Large intestine (tissue), 3 donors: Measurements from ENCODE around the gene TNRC6C. TPM values are rescaled to one million over a fixed set of nuclear protein-coding genes. Genes with fewer than 3 reads are reported as not detected.
A peak's percentile ranks its signal among the peaks of the same experiment; 100 is the strongest.

Experiments used
- DNase-seq, 2 donors: peaks; one replicate each; pipeline versions ENCODE4 v3.0.0 to v3.0.0-alpha.2; 2013
- H3K27ac ChIP-seq: one replicate; pipeline ENCODE4 v1.5.1; 2013; ENCODE audit warnings: low read length
- H3K27me3 ChIP-seq: 2 replicates; pipeline ENCODE4 v1.6.1; 2013; ENCODE audit warnings: low read length; ENCODE audit not compliant: control insufficient read depth, insufficient read depth
- H3K36me3 ChIP-seq: 2 replicates; pipeline ENCODE4 v1.6.1; 2013; ENCODE audit warnings: low read length; ENCODE audit not compliant: control insufficient read depth, insufficient read depth
- H3K4me1 ChIP-seq: one replicate; pipeline ENCODE4 v1.6.1; 2013; ENCODE audit warnings: low read length; ENCODE audit not compliant: control insufficient read depth, insufficient read depth
- H3K4me3 ChIP-seq: one replicate; pipeline ENCODE4 v1.5.1; 2013; ENCODE audit warnings: low read length
- H3K9me3 ChIP-seq: one replicate; pipeline ENCODE4 v1.6.1; 2013; ENCODE audit warnings: mild to moderate bottlenecking, low read depth, low read length, moderate library complexity; ENCODE audit not compliant: control insufficient read depth
- WGBS: methylation state at CpG from one replicate; pipeline ENCODE4 v1.1.5; 2013; ENCODE audit warnings: low lambda C conversion rate; ENCODE audit not compliant: insufficient coverage; 5-methylcytosine and 5-hydroxymethylcytosine counted together
- polyA plus RNA-seq: library from polyadenylated mRNA; unstranded; fragments of 120-200 nt; gene quantifications from one replicate; pipeline ENCODE4 v1.2.1, GENCODE V29; 2013

TNRC6C gene
- polyA plus RNA-seq, 1 donor, result 6.5 TPM

DNA sequence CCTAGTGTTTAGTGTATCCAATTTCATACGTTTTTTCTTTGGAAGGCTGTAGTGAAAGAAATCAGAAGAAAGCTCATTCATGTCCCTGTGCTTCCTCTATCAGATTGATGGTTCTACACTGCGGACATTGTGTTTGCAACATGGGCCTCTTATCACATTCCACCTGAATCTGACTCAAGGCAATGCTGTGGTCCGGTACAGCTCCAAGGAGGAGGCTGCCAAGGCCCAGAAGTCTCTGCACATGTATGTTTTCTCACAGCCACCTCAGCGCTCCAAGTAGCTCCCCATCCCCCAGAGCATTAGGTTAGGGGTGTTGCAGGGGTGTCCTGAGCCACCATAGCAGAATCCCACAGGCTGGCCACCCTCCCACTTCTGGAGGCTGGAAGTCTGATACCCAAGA, 144.8 kb downstream of the TNRC6C start:
- DNase-seq, result no peak
- Histone ChIP-seq H3K4me1 (peaks cover 3% of the 10 kb centered on the region), H3K36me3 (peaks cover 40% of the 10 kb centered on the region), H3K4me3 (no peak overlapping the region), H3K9me3 (no peaks in the 10 kb centered on the region), H3K27ac (no peak overlapping the region), H3K27me3 (no peaks in the 10 kb centered on the region)
- WGBS, result no CpG with 5 or more reads among the region's 4 CpGs

DNA sequence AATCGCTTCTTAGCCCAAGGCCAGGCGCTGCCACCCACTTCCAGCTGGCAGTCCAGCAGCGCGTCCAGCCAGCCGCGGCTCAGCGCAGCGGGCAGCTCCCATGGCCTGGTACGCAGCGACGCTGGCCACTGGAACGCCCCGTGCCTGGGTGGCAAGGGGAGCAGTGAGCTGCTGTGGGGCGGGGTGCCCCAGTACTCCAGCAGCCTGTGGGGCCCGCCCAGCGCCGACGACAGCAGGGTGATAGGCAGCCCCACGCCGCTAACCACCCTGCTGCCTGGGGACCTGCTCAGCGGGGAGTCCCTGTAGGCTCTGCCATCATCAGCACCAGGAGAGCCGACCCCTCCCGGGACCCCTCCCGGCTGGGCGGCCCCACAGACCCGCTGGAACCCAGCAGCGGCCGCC, 146.0 kb downstream of the TNRC6C start:
- peaks cover 38% of the 10 kb centered on the region for H3K36me3 ChIP-seq
- no peak for DNase-seq
- WGBS, result no CpG with 5 or more reads among the region's 28 CpGs
- no peak overlapping the region for H3K4me3 ChIP-seq
- peaks cover 3% of the 10 kb centered on the region for H3K4me1 ChIP-seq
- H3K27me3 ChIP-seq, result no peaks in the 10 kb centered on the region
- H3K27ac ChIP-seq, result no peak overlapping the region
- no peaks in the 10 kb centered on the region for H3K9me3 ChIP-seq

DNA sequence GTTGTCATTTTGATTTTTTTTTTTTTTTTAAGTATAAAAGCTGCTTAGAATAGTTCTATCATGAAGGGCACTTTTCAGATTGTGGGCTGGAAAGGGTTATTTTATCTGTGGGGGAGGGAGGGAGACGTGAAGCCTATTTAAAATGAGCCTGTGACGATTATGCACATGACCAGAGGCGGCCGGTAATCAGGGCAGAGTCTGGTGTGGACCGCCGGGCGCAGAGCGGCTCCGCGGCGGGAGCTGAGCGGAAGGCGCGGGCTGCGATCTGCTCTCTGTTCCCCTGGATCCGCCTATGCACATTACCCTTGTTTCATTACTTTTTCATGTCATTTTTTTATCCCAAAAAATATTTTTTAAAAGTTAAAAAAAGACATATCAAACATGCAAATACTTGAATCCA, 146.6 kb downstream of the TNRC6C start:
- peaks cover 39% of the 10 kb centered on the region for H3K36me3 ChIP-seq
- 20% methylated on average over 1 of the region's 16 CpGs for WGBS
- H3K9me3 ChIP-seq, result no peaks in the 10 kb centered on the region
- no peaks in the 10 kb centered on the region for H3K27me3 ChIP-seq
- H3K4me3 ChIP-seq, result no peak overlapping the region
- no peak for DNase-seq
- peaks cover 3% of the 10 kb centered on the region for H3K4me1 ChIP-seq
- H3K27ac ChIP-seq, result peak overlapping the region; percentile 30

DNA sequence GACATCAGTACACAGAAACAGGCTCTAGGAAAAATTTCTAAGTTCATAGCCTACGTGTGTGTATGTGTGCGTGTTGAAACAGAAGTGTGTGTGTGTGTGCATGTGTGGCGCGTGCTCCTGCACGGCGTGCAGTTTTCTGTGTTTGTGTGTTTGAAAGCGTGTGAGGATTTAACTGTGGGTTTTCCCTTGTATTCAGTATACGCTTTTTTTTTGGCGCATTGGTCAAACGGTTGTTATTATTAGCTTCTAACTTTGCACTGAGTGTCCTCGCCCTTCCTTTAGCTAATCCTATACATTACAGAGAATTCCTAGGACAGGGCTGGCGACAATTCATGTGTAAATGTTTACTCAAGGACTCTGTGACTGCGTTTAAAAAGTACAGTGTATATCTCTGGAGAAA, 147.0 kb downstream of the TNRC6C start:
- H3K36me3 ChIP-seq, result peaks cover 40% of the 10 kb centered on the region
- peaks cover 3% of the 10 kb centered on the region for H3K4me1 ChIP-seq
- WGBS, result 30% methylated on average over 4 of the region's 13 CpGs
- DNase-seq, result peak in 1 of 2 donors; percentile 35
- H3K4me3 ChIP-seq, result no peak overlapping the region
- no peaks in the 10 kb centered on the region for H3K9me3 ChIP-seq
- H3K27me3 ChIP-seq, result no peaks in the 10 kb centered on the region
- H3K27ac ChIP-seq, result peak overlapping the region; percentile 30

DNA sequence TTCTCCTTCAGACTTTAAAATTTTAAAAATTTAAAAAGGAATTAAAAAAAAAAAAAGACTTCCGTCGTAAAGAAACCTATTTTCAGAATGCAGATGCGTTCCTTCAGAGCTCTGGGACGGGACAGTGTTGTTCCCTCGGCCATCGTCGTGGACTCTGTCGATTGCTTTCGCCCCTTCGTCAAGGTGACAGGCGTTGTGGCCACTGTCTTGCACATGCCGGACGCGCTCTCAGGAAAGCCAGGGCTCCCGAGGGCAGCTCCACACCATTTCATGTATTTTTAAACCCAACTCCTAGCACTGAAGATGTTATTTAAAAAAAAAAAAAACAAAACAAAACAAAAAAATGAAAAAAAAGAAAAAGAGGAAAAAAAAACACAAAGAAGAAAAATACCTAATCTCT, 147.7 kb downstream of the TNRC6C start:
- 79% methylated on average over 5 of the region's 15 CpGs for WGBS
- Histone ChIP-seq H3K9me3 (no peaks in the 10 kb centered on the region), H3K27ac (no peak overlapping the region), H3K4me3 (no peak overlapping the region), H3K36me3 (peaks cover 42% of the 10 kb centered on the region), H3K27me3 (no peaks in the 10 kb centered on the region), H3K4me1 (peaks cover 3% of the 10 kb centered on the region)
- no peak for DNase-seq

DNA sequence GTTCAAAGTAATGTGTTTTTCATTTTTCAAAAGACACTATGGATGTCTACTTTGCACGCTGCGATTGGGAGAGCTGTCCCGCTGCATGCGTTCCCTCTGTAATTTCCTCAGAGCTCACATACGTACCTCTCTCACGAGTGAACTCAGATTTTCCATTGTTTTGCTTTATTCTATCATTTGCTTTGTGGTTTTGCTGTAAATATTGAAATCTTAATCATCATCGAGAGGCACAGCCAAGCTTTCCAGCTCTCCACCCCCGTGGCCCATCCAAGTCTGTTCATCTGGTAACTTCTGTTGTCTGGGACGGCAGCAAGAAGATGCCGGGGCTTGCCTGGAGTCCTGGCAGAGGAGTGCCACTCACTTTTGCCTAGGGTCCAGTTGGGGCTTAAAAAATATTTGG, 149.0 kb downstream of the TNRC6C start:
- Histone ChIP-seq H3K27ac (no peak overlapping the region), H3K9me3 (no peaks in the 10 kb centered on the region), H3K4me3 (no peak overlapping the region), H3K27me3 (no peaks in the 10 kb centered on the region), H3K36me3 (peaks cover 48% of the 10 kb centered on the region), H3K4me1 (peaks cover 3% of the 10 kb centered on the region)
- no peak for DNase-seq
- whole genome bisulfite sequencing, result 85% methylated on average over 5 of the region's 10 CpGs

DNA sequence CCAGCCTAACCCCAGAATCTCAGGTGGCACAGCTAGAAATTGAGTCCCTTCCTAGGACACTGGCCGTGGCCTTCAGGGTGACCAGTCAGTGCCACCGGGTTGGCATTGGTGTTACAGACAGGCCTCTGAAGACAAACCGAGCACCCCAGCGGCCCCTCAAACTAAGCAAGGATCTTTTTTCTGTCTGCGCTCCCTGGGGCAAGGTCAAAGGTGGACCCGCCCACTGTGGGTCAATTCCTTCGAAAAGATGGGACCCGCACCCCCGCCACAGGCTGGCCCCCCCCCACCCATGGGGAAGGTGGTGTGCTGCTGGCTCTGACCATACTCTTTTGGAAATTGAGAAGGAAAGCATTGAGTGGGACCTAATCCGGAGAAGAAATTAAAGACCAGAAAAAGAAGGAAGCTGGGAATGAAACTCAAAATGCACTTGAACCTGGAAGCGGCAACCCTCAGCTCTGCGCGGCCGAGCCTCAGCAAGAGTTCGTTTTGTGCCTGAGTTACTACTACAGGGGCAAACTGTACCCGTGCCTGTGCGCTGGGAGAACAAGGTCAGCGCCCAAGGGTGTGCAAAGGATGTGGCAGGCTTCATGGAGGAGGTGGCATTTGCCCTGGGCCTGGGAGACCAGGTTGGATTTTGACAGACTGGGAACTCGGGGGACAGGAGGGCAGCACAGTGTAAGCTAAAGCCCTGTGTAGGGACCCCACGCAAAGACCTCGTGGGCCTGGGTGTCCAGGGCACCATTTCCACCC, 149.6 kb downstream of the TNRC6C start:
- Histone ChIP-seq H3K27me3 (no peaks in the 10 kb centered on the region), H3K9me3 (no peaks in the 10 kb centered on the region), H3K27ac (no peak overlapping the region), H3K4me1 (peaks cover 3% of the 10 kb centered on the region), H3K4me3 (no peak overlapping the region), H3K36me3 (peaks cover 50% of the 10 kb centered on the region)
- WGBS, result 80% methylated on average over 1 of the region's 21 CpGs
- no peak for DNase-seq

DNA sequence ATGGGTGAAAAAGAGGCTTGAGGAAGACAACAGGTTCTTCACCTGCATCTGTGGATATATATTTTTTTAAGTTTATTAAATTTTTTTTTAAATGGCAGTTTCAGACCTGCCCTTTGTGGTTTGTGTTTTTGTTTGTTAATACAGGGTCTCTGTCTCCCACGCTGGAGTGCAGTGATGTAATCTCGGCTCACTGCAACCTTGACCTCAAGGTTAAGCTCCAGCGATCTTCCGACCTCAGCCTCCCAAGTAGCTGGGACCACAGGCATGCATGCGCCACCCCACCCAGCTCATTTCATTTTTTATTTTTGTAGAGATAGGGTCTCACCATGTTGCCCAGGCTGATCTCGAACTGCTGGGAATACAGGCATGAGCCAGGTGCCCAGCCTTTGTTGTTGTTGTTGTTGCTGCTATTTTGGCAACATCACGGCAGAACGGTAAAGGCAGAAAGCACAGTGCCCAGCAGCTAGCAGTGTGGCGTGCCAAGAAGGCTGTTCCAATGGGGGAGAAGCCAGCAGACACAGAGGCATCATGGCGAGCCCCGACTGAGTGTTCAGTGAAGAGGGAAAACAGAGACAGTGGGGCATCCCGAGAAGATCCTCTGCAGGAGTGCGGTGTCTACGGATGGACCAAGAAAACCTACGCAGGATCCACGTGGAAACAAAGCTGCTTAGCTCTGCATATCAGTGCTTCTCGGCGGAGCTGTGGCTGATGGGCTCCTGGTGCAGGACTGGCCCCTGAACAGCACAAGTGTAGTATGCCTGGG, 150.4 kb downstream of the TNRC6C start:
- 100% methylated on average over 1 of the region's 18 CpGs for WGBS

DNA sequence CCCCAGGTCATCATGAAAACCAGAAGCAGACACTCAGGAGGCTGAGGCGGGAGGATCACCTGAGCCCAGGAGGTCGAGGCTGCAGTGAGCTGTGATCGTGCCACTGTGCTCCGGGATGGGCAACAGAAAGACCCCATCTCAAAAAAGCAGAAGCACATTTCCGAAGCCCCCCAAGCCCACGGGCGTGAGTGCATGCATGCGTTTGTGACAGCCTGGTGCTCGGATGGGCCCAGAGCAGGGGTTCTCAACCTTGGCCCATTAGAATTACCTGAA, 150.9 kb downstream of the TNRC6C start:
- H3K36me3 ChIP-seq, result peaks cover 42% of the 10 kb centered on the region
- no peak overlapping the region for H3K4me3 ChIP-seq
- H3K4me1 ChIP-seq, result peaks cover 3% of the 10 kb centered on the region
- no peak for DNase-seq
- no peaks in the 10 kb centered on the region for H3K27me3 ChIP-seq
- H3K27ac ChIP-seq, result no peak overlapping the region
- no peaks in the 10 kb centered on the region for H3K9me3 ChIP-seq
- WGBS, result no CpG with 5 or more reads among the region's 9 CpGs

More for the DNA sequence above, 150.4 kb downstream of the TNRC6C start:
- peaks cover 3% of the 10 kb centered on the region for H3K4me1 ChIP-seq
- H3K4me3 ChIP-seq, result no peak overlapping the region
- H3K9me3 ChIP-seq, result no peaks in the 10 kb centered on the region
- DNase-seq, result no peak
- no peak overlapping the region for H3K27ac ChIP-seq
- H3K27me3 ChIP-seq, result no peaks in the 10 kb centered on the region
- H3K36me3 ChIP-seq, result peaks cover 47% of the 10 kb centered on the region

DNA sequence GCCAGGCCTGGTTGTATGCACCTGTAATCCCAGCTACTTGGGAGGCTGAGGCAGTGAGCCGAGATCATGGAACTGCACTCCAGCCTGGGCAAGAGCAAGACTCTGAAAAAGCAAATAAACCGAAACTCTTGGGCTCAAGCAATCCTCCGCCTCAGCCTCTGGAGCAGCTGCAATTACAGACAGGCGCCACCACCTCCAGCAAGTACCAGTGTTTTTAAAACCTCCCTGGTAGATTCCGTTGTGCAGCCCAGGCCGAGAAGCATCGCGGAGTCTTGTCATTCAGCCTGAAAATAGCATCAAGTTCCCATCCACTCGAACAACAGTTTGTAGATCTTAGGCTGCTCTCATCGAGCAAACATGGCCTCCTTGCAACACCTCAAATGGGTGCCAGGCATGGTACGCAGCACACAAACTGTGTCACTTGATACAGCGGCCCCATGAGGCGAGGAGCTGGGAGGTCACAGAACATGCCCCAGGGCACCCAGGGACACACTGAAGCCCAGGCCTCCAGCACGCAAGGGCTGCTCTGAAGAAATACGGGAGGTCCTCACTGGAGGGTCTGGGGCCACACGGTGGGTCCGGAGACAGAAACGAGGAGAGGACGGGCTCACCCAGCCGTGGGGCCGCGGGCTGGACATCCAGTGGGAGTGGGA, 152.0 kb downstream of the TNRC6C start:
- H3K4me3 ChIP-seq, result no peak overlapping the region
- WGBS, result 100% methylated on average over 1 of the region's 22 CpGs
- H3K36me3 ChIP-seq, result peaks cover 48% of the 10 kb centered on the region
- H3K27ac ChIP-seq, result no peak overlapping the region
- H3K9me3 ChIP-seq, result no peaks in the 10 kb centered on the region
- DNase-seq, result no peak
- peaks cover 3% of the 10 kb centered on the region for H3K4me1 ChIP-seq
- H3K27me3 ChIP-seq, result no peaks in the 10 kb centered on the region
